Activated CD8-positive, alpha-beta memory T cell treated with anti-CD3 and anti-CD28 coated beads for 1 hour (primary cell): Measurements from ENCODE around the gene CYP3A5.
"Not testable (repeated sequence)": the region's sequence is repeated elsewhere in the genome, so short reads cannot be mapped to it uniquely, and the experiment has no call there.

Source experiments
- DNase-seq, 2 donors: peaks; one replicate each; pipeline ENCODE4 v3.0.0-alpha.2; 2020; ENCODE audit warnings: low read depth in 1 of 2; ENCODE audit errors: extremely low read depth in 1 of 2

Gene CYP3A5

DNA sequence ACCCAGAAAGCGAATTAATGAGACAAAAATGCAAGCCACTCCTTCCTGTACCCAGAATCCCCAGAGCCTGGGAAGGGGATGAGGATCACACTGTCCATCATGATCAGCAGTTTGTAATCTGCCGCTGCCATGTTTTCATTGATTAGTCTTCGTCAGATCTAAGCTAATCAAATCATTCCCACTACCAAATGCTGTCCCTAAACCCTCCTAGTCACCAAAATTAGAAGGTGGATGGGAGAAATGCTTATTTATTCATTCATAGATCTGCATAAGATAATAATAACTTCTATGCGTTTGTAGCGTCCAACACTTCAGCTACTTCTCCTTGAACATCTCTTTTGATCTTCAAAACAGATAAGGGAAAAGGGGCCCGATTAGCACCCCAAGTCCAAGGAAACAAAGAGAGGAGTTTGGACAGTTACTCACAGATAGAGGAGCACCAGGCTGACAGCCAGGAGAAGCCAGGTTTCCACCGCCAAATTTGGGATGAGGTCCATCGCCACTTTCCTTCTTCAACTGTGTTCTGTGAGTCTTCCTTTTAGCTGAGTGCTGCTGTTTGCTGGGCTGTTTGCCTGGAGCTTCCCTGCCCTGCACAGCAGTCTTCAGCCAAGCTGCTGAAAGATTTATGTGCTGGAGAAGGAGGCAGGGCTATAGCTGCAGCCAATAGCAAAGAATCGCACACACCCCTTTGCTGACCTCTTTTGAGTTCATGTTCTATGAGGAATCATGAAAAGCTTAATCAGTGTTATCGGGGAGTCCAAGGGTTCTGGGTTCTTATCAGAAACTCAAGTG lies at the start of gene CYP3A5:
CYP3A5 (minus strand) TSS at position 597 of the 792 bp plus-strand sequence; CDS start at position 497, 100 bp downstream.
- no peak for DNase-seq

DNA sequence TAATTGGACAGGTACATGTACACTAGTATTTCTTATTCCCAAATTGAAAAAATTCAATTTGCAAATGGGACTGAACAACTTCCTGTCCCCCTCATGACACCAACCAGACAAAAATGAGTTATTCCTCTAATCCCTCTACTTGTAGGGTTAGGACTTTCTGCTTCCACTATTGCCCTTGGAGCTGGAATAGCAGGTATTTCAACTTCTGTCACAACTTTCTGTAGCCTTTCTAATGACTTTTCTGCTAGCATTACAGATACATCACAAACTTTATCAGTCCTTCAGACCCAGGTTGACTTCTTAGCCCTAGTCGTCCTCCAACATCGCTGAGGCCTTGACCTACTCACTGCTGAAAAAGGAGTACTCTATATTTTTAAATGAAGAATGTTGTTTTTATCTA lies 48.8 kb upstream of the CYP3A5 start:
- DNase-seq: no peak

DNA sequence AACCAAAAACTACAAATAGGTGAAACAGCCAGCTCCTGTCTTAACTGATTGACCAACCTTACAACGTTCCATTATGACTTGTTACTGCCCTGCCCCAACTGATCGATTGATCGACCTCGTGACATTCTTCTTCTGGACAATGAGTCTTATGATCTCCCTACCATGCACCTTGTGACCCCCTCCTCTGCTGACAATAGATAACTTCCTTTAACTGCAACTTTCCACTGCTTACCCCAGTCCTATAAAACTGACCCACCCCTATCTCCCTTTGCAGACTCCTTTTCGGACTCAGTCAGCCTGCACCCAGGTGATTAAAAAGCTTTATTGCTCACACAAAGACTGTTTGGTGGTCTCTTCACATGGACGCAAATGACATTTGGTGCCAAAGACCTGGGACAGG lies 43.4 kb upstream of the CYP3A5 start:
- not testable (repeated sequence) for DNase-seq

DNA sequence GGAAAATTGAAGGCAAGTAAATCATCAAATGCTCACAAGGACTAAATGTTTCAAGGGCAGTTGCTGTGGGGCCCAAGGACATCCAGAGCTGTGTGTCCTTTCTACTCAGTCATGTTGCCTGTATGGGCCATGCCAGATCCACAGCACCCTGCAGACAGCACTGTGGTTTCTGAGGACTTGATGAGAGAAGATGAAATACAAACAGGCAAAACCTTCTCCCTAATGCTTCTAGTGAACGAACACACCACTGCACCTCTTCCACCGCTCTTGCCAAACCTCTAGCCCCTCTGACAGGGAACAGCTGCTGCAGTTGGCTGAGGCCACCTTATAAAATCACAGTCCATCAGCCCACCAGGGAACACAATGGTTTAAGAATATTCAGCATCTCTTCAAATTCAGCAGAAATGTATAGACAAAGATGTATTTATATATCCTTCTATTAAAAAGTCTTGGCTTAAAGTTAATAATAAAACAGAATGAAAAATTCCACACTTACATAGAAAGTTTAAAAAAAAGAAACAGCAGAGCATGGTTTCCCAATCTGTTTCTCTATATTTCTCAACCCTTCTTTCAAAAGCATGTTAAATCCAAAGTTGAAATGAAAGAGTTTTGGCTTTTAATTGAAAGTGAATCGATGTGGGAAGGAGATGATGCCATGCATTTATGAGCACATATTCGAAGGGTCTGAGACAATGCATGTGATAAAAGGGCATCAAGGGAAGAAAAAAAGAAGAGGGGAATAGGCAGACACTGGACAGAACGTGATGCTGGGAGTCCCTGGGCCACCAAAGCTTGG lies 41.2 kb upstream of the CYP3A5 start:
- no peak for DNase-seq

DNA sequence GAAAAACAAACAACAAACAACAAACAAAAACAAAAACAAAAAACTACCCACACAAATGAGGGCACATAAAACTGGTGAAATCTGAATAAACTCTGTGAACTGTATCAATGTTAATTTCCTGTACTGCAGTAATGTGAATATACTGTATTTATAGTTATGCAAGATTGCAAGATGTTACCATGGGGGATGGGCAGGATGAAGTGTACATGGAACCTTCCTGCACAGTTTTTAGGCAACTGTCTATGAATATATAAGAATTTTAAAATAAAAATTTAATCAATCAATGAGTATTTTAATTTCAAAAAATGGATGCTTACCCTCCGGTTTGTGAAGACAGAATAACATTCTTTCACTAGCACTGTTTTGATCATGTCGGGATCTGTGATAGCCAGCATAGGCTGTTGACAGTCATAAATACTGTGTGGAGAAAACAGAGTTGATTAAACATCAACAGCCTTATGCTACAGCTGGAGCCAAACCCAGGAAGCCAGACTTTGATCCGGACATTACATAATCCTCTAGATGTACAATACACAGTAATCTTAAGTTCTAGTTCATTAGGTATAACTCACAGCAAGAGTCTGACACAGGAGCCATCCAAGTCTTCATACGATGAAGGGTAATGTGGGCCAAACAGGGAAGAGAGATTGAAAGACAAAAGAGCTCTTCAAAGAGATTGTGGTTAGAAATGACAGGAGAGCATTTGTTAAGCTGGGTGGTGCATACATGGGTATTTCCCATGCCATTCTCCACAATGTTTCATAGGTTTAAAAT lies 40.4 kb upstream of the CYP3A5 start:
- no peak for DNase-seq

DNA sequence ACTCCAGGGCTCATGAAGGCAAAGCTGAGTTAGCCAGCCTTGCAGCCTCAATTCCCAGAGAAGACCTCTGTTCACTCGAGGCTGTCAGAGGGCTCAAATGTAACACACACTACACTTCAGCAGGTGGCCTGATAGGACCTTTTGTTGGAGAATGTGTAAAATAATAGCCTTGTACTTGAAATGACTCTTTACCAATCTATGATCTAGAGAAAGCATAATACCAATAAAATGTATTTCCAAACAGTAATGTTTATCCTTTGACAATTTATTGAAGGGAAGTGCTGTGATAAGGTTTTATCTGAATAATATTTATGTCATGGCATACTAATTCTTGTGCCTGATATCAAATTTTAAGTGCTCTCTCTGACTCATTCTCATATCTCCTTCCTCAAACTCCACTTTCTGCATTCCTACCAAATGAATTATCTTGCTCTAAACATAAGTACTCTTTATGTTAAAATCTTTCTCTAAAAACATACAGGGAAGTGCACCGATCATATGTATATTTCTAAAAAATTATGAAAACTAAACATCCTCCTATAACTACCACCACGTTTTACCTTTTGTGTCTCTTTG lies 34.3 kb upstream of the CYP3A5 start:
- no peak for DNase-seq

DNA sequence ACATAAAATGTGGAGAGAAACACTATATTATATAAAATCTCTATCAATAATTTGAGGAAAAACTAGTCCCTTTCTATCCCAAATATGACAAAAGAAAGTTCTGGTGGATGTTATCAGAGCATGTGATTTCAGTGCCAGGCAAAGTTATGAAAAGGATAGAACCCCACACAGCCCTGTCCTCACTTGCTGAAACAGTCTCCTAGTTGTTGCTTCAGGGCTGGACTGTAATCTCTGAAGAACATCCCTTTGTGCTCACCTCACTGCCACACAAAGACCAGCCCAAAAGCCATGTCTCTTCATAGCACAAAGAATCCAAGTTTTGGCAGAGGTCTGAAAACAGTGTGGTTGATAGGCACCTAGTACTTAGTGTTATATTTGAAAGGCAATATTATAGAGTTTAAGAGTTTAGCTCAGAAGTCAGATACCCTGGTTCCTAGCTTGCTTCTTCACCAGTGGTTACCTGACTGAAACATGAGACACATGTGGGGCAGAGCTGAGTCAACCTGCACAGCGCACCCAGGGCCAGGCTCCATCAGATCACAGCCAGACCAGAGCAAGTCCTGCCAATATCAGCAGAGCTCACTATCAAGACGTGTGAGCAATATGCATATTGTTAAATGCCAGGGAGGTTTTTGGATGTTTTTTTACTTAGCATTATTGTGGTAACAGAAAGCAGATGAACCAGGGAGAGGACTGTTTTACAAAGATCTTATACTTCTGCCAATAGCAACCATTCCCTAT lies 30.2 kb upstream of the CYP3A5 start:
- no peak for DNase-seq

DNA sequence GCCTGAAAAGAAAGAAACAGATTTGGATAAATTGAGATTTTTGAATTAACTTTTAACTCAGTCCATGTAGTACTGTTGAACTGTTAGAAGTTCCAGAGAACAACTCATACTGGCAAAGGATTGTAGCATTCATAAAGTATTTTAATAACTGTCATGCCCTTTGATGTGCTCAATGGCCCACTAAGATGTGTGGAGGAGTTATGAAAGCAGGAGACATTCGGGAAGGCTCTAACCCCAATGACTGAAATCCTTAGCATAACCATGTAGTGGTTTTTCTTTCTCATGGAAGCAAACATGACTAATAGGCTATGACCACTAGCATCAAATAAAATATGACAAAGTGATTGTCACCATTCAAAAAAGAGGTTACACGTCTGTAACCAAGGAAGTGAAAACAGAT lies 29.5 kb upstream of the CYP3A5 start:
- no peak for DNase-seq

DNA sequence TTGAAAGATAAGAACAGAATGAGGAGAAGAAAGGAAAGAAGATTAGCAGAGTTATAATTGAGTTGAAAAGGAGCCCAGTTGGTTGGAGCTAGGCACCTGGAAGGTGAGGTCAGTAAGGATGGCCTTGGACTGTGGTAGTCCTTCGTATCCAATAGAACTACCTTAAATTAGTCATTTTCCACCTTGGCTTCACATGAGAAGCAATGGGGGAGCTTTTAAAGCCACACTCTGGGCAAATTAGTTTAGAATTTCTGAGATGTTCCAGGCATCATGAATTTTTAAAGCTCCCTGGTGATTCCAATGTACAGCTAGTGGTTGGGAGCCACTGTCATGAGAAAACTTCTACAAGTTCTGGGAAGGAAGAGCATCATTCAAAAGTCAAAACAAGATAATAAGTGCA lies 27.3 kb upstream of the CYP3A5 start:
- DNase-seq: no peak

DNA sequence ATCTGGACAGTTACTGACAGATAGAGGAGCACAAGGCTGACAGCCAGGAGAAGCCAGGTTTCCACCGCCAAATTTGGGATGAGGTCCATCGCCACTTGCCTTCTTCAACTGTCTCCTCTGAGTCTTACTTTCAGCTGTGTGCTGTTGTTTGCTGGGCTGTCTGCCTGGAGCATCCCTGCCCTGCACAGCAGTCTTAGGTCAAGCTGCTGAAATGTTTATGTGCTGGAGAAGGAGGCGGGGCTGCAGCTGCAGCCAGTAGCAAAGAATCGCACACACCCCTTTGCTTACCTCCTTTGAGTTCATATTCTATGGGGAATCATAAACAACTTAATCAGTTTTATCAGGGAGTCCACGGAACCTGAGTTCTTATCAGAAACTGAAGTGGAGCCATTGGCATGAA lies 20.1 kb upstream of the CYP3A5 start:
- DNase-seq: no peak

DNA sequence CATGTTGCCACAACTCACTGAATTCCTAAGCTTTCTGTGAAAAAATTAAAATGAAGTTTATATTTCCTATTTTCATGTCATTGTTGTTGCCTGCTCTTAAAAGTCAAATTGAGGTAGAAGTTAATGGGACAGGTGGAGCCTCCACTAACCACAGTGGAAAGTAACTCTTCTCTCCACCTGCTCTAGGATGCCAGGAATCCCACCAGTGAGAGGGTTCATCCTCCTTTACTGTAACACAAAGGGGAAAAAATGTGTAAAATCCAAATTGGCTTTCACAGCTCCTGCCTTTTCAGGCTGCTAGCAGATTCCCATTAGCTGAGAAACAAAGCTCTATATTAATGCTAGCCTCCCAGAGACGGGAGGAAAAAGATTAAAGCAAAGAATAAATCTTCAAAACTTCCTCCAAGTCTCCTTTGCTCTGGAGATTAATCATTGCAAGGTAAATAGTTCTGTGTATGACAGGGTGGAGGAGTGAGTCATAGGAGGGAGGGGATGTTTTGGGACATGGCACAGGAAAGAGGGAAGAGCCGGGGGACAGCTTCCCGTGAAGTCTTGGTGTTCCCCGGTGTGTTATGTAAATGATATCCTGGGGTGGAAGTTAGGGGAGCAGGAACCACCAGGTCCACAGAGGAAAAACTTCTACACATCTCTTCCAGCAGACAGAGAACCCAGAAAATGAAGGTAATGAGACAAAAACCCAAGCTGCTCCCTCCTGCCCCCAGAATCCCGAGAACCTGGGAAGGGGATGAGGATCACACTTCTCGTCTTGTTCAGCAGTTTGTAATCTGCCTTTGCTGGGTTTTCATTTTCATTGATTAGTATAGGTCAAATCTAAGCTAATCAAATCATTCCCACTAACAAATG lies 19.3 kb upstream of the CYP3A5 start:
- DNase-seq: not testable (repeated sequence)

DNA sequence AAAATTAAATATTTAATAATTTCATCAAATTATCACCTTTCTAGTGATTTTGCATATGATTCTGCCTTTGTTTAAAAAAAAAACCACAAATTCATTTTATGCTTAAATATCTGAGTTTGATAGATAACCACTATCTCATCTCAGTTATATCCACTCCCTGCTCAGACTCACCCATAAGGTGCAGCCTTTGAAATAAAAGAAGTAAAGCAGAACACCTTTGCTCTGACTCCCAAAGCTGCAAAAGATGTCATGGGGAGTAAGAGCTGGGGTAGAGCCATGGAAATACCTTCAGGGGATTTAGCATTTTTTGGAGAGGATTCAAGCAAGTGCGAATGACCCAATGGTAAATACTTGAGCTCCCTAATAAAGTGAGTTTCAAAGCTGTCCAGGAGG lies 15.1 kb upstream of the CYP3A5 start:
- DNase-seq: no peak

DNA sequence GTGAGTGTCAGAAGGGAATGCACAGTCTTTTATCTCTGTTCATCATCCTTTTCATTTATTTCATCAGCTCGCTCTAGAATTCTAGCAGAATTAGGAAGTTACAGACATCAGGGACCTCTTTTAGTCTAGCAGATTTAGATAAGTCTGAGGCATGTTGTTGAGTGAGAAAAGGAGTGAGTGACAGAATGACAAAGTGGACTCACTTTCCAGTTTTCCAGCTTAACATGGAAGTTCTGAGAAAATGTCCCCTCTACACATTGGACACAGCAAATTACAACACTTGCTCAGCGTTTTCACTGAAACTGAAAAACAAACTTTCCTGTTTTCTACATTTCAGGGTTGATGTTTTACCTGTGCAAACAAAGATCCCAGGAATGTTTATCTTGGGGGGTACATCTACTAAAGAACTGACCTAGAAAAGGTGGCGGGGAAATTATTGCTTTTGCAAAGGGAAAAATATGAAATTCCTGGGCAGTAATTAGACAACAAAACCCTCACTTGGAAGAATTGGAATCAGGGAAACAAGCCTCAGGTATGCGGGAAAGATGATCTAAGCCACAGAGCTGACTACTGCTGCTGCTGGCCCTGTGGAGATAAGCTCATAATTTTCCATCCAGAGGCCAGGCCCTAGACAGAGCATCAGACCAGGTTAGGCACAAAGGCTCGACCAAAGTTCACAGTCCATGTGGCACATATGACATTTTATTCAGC lies 14.6 kb upstream of the CYP3A5 start:
- DNase-seq: no peak

DNA sequence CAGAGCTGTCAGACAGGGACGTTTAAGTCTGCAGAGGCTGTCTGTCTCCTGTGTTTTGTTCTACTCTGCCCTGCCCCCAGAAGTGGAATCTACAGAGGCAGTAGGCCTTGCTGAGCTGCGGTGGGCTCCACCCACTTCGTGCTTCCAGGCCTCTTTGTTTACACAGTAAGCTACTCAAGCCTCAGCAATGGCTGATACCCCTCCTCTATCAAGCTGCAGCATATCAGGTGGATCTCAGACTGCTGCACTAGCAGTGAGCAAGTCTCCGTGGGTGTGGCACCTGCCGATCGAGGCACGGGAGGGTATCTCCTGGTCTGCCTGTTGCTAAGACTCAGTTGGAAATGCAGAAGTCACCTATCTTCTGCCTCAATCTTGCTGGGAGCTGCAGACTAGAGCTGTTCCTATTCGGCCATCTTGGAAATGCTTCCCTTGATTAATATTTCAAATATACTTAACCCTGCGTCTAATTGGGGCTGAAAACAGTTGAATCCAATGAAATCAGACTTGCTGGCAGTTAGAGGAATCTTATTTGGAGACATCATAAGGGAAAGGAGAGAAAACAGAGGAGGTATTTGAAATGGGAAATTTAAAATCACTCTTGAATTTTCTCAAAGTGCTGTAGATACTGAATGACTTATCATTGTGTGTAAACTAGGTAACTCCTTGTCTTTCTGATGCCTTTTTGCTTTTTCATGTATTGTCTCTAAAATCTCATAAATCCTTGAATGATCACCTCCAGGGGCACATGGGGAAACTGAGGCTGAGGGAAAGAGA lies 13.8 kb upstream of the CYP3A5 start:
- no peak for DNase-seq

DNA sequence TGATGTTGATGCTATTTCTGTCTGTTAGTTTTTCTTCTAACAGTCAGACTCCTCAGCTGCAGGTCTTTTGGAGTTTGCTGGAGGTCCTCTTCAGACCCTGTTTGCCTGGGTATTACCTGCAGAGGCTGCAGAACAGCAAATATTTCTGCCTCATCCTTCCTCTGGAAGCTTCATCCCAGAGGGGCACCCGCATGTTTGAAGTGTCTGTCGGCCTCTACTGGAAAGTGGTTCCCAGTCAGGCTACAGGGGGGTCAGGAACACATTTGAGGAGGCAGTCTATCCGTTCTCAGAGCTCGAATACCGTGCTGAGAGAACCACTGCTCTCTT lies 13.3 kb upstream of the CYP3A5 start:
- DNase-seq: no peak

DNA sequence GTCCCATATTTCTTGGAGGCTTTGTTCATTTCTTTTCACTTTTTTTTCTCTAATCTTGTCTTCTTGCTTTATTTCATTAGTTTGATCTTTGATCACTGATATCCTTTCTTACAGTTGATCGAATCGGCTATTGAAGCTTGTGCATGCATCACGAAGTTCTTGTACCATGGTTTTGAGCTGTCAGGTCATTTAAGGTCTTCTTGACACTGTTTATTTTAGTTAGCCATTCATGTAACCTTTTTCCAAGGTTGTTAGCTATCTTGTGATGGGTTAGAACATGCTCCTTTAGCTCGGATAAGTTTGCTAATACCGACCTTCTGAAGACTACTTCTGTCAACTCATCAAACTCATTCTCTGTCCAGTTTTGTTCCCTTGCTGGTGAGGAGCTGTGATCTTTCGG lies 12.8 kb upstream of the CYP3A5 start:
- not testable (repeated sequence) for DNase-seq

DNA sequence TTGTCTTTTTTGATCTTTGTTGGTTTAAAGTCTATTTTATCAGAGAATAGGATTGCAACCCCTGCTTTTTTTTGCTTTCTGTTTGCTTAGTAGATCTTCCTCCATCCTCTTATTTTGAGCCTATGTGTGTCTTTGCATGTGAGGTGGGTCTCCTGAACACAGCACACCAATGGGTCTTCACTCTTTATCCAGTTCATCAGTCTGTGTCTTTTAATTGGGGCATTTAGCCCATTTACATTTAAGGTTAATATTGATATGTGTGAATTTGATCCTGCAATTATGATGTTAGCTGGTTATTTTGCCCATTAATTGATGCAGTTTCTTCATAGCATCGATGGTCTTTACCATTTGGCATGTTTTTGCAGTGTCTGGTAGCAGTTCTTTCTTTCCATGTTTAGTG lies 11.9 kb upstream of the CYP3A5 start:
- DNase-seq: not testable (repeated sequence)

DNA sequence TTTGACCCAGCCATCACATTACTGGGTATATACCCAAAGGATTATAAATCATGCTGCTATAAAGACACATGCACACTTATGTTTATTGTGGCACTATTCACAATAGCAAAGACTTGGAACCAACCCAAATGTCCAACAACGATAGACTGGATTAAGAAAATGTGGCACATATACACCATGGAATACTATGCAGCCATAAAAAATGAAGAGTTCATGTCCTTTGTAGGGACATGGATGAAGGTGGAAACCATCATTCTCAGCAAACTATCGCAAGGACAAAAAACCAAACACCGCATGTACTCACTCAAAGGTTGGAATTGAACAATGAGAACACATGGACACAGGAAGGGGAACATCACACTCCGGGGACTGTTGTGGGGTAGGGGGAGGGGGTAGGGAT lies 11.1 kb upstream of the CYP3A5 start:
- DNase-seq: not testable (repeated sequence)
